Right ventricle myocardium inferior (tissue), 1 donor: ENCODE results near the gene TSPAN5. TPM values are rescaled to one million over a fixed set of nuclear protein-coding genes. Genes with fewer than 3 reads are reported as not detected.
A peak's percentile ranks its signal among the peaks of the same experiment; 100 is the strongest.

ENCODE experiments used
- ATAC-seq: fragments of 200-7000 bp; cut with Tn5 transposase; one replicate; pipeline ENCODE4 v1.9.1; 2020; ENCODE audit warnings: mild to moderate bottlenecking, moderate library complexity
- DNase-seq: peaks from one replicate; pipeline ENCODE4 v3.0.0; 2021; ENCODE audit errors: missing footprints
- intact Hi-C: fragments of 100-400 bp; cut with DNase I; formaldehyde crosslinking; loops from one replicate; pipeline ENCODE4 v1.11.0; 2022
- total RNA-seq: library from RNA; stranded (reverse); fragmentation: NEBNext Ultra II Directional; extraction: Animal tissue kit (Norgen Biotek cat#: 25700); gene quantifications from one replicate; pipeline ENCODE4 v1.2.1, GENCODE V29; 2021
- donor health status: DM: no; HTN: yes; CAD: no; lungs with severe emphysema.

The TSPAN5 gene
- total RNA-seq, 1 donor from 2014 or later: 2.1 TPM

DNA sequence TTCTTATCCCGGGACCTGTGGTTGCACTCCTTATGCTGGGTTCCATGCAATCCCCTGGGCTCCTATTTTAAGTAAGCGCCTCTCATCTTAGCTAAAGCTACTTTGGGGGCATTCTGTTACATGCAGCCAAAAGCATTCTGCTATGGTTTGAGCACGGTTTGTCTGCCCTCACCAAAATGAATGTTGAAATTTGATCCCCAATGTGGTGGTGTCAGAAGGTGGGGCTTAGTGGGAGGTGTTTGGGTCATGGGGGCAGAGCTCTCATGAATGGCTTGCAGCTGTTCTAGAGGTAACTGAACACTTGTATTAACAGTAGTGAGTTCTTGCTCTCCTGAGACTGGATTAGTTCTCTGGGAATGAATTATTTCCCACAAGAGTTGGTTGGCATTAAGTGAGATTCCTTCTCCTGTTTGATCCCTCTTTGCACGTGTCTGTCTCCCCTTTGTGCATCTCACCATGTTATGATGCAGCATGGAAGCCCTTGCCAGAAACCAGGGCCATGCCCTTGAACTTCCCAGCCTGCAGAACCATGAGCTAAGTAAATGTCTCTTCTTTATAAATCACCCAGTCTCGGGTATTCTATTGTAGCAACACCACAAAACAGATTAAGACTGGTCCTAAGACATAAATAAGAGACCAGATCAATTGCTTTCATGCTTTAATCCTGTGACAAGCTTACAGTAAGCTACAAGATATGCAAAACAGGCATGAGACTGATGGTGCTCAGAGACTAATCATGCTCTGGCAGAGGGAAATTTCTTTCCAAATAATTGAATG, 141.8 kb downstream of the TSPAN5 start:
- intact Hi-C loops: no loop called here
- DNase-seq: no peak
- no peak for ATAC-seq

- DNase-seq: no peak
- no peak for ATAC-seq
- intact Hi-C loops: no loop called here
These were observed 142.4 kb downstream of the TSPAN5 start for GRCh38 chr4:98516042-98516440.

DNA sequence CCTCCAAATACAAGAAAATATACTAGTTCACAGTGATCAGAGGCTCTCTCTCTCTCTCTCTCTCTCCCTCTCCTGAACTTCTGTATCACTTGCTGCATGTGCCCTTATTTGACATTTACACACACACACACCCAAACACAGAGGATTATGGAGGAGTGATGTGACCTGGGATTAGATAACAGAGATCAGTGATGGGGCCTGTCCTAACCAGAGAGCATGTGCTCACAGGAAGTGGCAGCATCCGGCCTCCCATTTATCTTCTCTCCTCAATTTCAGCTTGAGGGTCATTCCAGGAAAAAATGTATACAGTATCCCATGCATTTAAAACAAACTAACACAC, 143.0 kb downstream of the TSPAN5 start:
- no peak for DNase-seq
- ATAC-seq: no peak
- intact Hi-C loops: no loop called here

DNA sequence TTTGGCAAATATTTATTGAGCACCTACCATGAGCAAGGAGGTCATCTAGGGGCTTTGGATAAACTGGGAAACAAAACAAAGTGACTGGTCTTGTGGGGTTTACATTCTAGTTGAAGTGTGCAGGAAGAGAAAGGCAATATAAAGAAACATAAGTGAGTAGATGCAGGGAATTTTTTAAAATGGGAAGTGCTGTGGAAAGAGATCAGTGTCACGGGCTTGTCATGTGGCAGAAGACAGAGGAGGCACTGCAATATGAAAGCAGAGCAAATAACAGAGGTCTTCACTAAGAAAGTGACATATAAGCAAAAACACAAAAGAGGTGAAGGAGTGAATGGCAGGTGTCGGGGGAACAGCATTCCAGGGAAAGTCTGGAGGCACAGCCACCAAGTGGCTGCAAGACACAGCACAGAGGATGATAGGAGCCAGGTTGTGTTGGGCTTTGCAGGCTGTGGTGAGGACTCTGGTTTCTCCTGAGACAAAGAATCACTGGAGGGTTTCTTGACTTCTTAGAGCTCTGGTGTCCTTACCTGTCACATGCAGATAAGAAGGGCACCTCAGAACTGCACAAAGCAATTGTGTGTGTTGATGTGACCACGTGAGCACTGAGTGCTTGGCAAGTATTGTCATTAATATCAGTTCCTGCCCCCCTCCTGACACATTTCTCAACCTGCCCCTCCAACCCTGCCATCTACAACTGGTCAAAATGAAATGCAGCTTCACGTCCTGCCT, 143.5 kb downstream of the TSPAN5 start:
- DNase-seq: no peak
- peak; percentile 3 for ATAC-seq
- intact Hi-C loops: no loop called here

DNA sequence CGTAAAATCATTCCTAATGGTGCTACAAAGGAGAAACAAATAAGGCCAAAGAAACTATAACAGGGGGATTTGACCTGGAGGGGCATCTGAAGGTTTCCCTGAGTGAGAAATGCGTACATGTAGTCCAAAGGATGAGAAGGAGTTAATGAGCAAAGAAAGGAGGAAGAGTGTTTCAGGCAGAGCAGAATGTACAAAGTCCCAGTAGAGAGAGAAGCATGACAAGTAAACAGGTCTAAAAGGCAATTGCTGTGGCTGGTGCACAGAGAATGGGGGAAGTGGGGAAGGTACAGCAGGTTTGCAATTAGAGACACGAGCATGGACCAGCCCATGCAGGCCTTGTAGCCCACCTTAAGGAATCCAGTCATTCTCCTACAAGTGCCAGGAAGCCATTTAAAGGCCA, 145.5 kb downstream of the TSPAN5 start:
- ATAC-seq (no peak), DNase-seq (no peak)
- intact Hi-C loops: no loop called here

GRCh38 chr4:98510757-98511517, 147.5 kb downstream of the TSPAN5 start:
- intact Hi-C loops: no loop called here
- ATAC-seq: no peak
- no peak for DNase-seq

- intact Hi-C loops: no loop called here
- no peak for ATAC-seq
- no peak for DNase-seq
These were observed 148.1 kb downstream of the TSPAN5 start for GRCh38 chr4:98510340-98510739.

DNA sequence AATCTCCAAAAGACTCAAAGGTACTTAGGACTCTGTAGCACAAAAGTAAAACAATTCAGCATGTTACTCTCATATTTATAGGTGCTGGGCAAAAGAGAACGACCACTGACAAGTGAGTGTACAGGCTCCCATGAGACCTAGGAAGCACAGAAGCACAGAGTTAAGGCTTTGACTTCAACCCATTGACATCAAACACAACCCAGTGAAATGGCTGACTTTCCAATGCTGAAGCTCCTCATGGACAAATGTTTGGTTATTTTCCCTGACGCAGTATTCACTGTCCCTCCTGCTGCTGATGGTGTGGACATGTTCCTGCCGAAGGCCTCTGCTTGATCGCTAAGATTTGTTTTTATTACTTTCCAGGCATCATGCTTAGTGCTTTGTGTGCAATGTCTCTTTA, 148.7 kb downstream of the TSPAN5 start:
- no peak for ATAC-seq
- intact Hi-C loops: no loop called here
- no peak for DNase-seq

GRCh38 chr4:98508829-98509598, 149.4 kb downstream of the TSPAN5 start:
- no peak for DNase-seq
- ATAC-seq: no peak
- intact Hi-C loops: no loop called here

DNA sequence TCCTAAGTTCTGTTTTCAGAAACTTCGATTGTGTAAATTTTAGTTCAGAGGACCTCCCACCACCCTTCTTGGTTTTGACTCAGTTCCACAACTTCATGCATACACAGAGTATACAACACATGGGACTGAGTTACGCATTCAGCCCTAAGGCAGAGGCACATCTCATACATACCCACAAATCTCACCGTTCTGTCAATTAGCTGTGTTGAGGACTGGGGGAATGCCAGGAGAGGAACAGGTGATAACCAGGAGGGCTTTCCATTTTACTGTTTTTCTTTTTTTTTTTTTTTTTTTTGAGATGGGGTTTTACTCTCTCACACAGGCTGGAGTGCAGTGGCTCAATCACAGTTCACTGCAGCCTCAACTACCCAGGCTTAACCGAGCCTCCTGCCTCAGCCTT, 150.2 kb downstream of the TSPAN5 start:
- DNase-seq: no peak
- intact Hi-C loops: no loop called here
- ATAC-seq: no peak

DNA sequence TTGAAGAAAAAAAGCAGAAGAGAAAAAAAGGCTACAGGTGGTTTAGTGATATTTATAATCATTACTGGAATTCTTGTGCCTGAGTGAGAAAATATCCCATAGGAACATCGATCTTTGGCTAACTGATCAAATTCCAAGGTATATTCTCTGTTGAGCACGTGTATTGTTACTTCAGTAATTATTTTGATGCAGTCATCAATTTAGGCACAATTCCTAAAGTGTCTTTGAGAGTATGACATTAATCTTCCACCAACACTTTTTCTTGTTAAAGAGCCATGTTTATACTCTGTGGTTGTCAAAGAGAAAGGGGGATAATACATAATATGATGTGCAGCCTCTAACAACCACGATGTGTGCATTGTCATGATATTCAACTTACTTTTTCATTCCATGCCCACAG, 151.1 kb downstream of the TSPAN5 start:
- no peak for ATAC-seq
- intact Hi-C loops: no loop called here
- no peak for DNase-seq

GRCh38 chr4:98506462-98507132, 151.8 kb downstream of the TSPAN5 start:
- DNase-seq (no peak), ATAC-seq (no peak)
- intact Hi-C loops: no loop called here

DNA sequence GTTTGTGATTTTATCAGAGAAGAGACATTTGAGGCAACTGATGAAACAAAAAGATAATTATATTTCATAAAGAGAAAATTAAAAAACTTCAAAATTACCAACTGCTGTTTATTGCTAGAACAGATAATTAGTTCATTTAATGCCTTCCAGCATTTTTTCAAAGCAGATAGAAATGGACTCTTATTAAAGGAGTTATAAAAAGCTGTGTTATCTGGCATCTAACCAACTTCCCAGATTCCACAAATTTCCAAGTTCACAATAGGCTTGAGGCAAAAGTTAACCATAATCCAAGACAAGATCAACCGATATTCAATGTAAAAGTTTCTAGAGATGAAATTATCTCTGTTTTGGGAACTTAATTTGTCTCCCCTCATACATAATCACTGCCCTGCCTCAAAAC, 152.4 kb downstream of the TSPAN5 start:
- ATAC-seq: no peak
- no peak for DNase-seq
- intact Hi-C loops: no loop called here

GRCh38 chr4:98504091-98504490, 154.3 kb downstream of the TSPAN5 start:
- no peak for DNase-seq
- intact Hi-C loops: no loop called here
- no peak for ATAC-seq

DNA sequence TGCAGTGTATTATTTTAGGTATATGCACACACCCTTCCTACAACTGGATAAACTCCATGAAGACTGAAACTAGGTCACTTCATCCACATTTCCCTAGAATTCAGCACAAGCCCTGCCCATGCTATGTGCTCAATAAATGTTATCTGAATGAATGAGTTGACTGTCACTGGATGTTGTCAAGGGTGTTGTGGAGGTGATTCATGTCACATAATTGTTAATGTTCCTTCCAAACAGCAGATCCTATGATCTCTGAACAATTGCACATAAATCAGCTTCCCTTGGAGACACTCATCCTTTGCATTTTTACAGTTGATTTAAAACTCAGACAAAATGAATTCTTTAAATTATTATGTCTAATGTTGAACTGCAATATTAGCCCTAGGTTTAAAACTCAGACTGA, 154.7 kb downstream of the TSPAN5 start:
- DNase-seq: no peak
- ATAC-seq: no peak
- intact Hi-C loops: no loop called here

DNA sequence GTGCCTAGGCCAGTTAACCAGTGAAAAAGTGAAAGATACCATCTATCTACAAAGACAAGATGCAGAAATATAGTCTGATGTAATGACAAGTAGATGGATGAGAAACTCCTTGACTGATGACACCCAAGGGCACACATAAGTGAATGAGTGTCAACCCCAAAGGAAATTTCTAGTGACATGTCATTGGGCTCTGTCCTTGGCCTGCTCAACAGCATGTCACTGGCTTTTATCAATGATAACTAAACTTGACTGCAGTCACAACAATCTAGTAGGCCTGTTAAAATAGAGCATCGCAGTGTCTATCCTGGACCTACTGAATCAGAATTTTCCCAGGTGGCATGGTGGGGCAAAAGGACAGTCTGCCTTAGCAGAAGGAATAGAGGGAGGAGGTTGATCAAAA, 155.8 kb downstream of the TSPAN5 start:
- intact Hi-C loops: no loop called here
- DNase-seq (no peak), ATAC-seq (no peak)

- DNase-seq (no peak), ATAC-seq (no peak)
- intact Hi-C loops: no loop called here
These were observed 156.4 kb downstream of the TSPAN5 start for GRCh38 chr4:98502031-98502430.

GRCh38 chr4:98501383-98501782, 157.0 kb downstream of the TSPAN5 start:
- ATAC-seq: no peak

DNA sequence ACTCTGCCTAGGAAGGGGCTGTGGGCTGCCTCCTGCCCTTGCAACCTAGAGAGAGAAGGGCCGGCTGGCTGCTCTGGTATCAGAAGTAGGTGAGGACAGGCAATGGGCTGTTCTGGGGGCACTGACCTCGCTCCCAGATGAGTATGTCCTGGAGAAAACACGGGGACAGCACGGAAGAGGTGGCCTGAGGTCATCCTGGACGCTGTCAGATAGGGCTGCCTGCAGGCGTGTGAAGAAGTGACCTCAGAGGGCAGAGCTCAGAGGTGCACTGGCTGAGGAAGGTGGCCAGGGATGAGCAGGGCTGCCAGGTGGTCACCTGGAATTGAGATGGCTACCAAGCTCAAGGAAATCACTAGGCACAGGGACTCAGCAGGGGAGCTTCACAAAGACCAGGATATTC, 159.6 kb downstream of the TSPAN5 start:
- no peak for DNase-seq
- no peak for ATAC-seq
- intact Hi-C loops: no loop called here

More at GRCh38 chr4:98501383-98501782, 157.0 kb downstream of the TSPAN5 start:
- DNase-seq: no peak
- intact Hi-C loops: no loop called here
